HG02970 (cell line): ENCODE measurements around the gene PTPRU.

Source experiments
- ATAC-seq: cut with Tn5 transposase; IDR thresholded peaks from one replicate; pipeline ENCODE4 v1.9.1; 2021; ENCODE audit warnings: mild to moderate bottlenecking, moderate library complexity, moderate number of reproducible peaks; ENCODE audit not compliant: unreplicated experiment, low FRiP score

Gene PTPRU

DNA sequence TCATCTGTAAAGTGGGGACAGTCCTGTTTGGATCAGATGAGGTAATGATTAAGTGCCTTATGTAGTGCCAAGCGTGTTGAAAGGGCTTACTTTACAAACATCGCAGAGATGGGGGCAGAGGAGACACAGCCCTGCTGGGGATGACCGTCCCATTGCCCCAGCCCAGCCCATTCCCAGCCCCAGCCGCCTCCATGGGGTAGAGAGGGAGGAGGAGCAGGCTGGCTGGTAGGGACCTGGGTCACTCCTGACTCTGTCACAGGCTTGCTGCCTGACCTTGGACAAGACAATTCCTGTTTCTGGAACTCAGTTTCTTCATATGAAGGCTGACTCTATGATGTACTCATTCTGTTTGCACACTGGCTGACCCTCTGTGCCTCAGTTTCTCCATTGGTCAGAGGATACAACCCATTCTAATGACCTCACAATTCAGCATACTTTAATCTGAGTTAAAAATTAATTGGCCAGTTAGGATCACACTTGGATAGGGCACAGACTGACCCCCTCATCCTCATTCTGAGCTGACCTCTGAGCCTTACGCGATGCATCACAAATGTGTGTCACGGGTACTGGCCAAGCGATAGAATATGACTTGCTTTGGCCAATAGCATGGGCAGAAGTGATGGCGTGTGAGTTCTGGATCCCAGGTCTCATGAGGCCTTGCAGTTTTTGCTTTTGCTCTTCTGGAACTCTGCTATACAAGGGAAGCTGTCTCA lies 91.1 kb downstream of the PTPRU start:
- no peak for ATAC-seq

DNA sequence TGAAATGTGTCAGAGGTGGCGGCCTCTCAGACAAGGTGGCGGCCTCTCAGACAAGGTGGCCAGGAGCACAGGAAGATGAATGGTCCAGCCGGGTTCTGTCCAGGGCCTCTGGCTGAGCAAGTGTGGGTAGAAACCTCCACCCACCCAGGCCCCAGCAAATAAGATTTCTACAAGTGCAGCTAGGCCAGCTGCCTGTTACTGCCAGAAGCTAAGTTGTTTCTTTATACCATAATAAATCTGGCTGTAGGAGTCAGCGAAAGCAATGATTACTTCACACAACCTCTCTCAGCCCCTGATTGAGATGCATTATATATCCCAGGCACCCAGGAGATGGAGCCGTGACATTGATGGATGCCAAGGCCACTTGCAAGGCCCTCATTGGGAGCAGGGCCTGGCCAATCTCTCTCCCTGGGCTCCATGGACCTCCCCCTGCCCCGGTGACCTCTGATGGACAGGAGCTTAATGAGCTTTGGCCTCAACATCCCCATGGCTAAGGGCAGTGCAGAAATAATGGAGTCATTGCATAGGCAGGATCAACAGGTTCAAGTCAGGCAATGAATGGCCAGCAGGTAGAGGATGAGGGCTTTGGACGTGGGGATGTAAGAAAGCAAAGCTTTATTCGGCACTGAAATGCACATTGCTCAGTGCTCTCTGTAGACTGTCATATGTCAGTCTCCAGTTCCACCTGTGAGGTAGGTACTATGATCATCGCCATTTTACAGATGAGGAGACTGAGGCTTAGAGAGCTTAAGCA lies 92.9 kb downstream of the PTPRU start:
- ATAC-seq = no peak

GRCh38 chr1:29330089-29330488 lies 93.8 kb downstream of the PTPRU start:
- no peak for ATAC-seq

DNA sequence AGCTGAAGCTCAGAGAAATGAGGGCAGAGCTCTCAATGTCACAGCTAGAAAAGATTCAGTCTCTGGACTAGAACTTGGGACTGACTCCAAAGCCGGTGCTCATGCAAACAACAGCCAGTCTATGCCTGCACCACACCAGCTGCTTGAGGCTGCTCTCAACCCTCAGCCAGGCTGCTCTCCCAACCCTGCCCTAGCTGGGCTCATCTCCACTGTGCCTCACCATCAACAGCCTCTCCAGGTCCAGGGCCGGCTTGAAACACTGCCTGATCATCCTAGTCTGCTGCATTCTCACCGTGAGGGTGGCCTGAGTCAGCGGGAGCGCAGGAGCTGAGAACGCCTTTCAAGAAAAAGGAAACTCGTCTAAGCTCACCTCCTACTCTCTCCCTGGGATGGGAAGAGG lies 94.5 kb downstream of the PTPRU start:
- no peak for ATAC-seq

DNA sequence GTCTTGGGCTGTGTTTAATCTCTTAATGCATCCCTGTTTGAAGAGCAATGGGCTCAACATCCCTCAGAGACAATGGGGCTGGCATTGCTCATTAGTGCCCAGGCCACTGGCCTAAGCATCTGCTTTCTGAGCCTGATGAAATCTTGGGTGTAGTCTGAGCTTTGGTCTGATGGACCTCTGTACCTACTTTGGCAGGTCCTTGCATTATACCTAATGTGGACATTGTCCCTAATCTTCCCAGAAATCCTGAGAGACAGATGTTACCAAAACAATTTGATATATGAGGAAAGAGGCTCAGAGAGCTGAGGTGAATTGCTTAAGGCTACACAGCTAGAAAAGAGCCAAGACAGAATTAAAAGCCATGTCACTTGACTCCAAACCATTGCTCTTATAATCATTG lies 95.0 kb downstream of the PTPRU start:
- no peak for ATAC-seq

DNA sequence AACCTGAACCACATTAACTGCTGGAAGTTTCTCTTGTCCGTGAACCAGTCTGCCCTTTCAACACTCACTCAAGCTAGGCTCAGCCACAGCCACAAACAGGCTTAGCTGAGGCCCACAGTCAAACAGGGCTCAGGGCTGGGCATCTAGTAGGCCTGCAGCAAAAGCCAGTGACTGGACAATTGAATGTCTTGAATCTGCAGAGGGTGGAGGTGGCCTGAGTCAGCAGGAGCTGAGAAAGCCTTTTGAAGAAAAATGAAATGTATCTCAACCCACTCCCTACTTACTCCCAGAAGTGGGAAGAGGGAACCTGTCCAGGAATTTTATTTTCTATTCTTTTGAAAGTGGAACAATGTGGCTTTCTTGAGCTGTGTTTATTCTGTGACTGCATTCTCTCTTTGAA lies 95.4 kb downstream of the PTPRU start:
- no peak for ATAC-seq

- no peak for ATAC-seq
These were observed 95.9 kb downstream of the PTPRU start for GRCh38 chr1:29332204-29332603.

DNA sequence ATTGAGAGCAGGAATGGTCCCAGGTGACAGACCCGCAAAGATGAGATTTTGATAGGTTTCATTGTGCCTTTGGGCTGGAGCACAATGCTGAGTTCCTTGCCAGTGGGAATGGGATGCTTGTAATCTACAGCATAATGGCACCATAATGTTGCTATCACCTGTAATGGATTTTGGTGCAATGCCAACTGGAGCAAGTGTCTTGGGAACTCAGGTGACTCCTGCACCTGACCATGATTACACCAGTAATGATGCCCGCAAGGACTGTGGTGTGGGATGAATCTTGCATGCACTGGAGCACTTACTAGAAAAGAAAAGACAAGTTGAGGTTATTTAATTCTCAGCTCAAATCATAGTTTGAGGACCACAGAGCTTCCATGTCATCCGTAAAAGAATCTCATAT lies 96.7 kb downstream of the PTPRU start:
- no peak for ATAC-seq

DNA sequence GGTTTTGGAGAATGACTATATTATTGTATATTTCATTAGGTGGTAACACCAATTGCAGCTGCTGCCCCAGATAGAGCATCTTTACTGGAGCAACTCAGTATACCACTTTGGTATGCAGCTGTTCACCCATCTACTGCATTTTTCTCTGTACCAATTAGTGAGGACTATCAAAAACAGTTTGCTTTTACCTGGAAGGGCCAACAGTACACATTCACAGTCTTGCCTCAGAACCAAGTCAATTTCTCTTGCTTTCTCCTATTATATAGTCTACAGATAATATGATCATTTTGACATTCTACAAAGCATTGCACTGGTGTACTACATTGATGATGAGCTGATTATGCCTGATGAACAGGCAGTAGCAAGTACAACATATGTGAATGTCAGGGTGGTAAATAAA lies 99.3 kb downstream of the PTPRU start:
- ATAC-seq = no peak

GRCh38 chr1:29338908-29339575 lies 102.7 kb downstream of the PTPRU start:
- no peak for ATAC-seq

DNA sequence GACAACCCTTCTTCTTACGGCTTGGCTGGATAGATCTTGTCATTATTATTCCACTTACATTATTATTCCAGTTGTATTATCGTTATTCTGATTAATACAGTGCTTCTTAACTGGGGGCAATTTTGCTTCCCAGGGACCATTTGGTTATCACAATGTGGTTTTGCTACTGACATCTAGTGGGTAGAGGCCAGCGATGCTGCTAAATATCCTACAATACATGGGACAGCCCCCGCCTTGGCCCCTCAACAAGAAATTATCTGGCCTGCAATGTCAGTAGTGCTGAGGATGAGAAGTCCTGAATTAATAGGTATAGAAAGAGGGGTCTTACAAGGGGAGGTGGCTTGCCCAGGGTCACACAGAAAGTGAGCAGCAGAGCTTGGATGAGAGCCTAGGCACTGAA lies 105.6 kb downstream of the PTPRU start:
- ATAC-seq = no peak

DNA sequence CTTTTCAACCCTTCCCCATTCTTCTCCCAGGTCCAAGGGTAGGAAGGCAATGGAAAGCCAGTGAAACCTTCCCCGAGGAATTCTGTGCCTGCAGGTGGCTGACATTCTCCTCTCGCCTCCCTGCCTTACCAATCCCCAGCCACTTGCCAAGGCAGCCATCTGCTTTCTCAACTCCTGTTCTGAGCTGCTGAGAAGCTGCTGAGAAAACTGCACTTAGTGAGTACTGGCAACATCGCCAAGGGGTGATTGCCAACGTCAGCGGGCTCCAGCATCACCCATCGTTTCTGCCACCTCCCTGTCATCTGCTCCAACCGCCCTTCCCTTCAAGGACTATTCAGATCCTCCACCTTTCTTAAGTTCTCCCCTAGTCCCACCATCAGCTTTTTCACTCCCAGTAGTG lies 106.0 kb downstream of the PTPRU start:
- ATAC-seq = no peak

GRCh38 chr1:29342983-29343382 lies 106.7 kb downstream of the PTPRU start:
- no peak for ATAC-seq

DNA sequence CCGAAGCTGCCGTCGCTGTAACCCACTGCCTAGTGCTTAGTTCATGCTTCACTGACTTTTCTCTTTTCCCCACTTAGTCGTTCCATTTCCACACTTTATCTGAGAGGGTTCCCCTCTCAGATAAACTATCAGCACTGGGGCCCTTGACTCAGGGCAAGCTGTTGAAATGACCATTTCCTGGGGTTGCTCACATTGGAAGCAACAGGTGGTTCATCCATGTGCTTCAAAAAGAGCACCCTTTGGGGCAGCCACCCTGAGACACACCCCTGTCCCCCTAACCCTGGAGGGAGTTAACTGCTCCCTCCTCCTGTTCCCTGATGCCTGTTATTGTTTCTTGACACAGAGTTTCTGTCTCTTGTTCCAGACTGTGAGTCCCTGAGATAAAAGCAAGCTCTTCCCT lies 107.2 kb downstream of the PTPRU start:
- no peak for ATAC-seq

GRCh38 chr1:29343908-29344307 lies 107.6 kb downstream of the PTPRU start:
- ATAC-seq = no peak

DNA sequence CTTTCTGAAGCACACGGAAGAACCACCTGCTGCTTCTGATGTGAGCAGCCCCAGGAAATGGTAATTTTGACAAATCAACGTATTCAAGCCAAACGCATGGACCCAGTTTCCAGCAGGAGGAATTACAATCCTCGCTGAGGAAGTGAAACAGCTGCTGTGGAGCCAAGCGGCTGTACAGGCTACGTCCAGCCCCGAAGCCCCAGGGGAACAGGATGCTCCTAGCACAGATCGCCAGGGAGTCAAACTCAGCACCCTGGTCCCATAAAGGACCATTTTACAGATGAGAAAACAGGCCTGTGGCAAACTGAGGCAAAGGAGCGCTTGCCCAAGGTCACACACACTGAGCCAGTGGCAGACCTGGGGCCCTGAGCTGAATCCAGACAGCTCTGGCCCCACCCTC lies 108.0 kb downstream of the PTPRU start:
- no peak for ATAC-seq

DNA sequence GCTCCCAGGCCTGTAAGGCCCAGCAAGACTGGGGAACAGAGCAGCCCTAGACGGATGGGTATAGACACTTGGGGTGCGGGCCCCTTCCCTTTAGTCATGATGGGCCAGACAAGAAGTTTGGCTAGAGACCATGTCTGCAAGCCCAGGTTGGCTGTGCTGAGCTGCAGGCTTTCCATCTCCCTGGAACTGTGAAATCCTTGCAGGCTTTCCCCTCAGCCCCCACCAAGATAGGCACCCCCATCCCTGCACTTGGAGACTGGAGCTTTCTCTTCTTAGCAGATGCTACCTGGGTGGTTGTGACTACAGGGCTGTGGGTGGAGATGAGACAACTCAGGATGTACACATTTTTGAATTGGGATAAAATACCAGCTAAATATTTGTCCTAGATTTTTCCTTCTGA lies 110.3 kb downstream of the PTPRU start:
- ATAC-seq = no peak

DNA sequence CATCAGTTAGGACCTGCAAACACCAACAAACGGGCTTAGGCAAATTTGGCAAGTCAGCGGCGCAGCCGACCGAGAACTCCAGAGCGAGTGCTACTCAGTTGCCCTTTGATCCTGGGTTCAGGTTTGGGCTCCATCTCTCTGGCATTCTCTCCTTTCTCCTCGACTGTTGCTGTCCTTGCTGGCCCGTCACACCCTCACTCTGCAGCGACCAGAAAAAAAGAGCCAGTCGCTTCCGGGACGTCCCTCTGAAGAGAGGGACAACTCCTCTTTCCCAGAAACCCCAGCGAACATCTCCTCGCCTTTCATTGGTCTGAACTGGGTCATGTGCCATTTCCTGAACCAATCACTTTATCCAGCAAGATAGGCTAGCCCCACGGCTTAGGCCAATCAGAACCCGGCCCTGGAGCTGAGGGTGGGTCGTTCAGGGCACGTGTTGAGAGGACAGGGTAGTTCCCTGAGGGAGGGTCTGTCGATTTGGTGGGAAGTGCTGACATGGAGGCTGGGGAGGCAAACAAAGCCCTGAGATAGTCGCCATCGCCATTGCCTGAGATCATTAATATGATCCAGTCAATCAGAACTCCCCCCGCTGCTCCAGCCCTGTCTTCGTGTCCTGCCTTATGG lies 113.7 kb downstream of the PTPRU start:
- ATAC-seq = no peak

DNA sequence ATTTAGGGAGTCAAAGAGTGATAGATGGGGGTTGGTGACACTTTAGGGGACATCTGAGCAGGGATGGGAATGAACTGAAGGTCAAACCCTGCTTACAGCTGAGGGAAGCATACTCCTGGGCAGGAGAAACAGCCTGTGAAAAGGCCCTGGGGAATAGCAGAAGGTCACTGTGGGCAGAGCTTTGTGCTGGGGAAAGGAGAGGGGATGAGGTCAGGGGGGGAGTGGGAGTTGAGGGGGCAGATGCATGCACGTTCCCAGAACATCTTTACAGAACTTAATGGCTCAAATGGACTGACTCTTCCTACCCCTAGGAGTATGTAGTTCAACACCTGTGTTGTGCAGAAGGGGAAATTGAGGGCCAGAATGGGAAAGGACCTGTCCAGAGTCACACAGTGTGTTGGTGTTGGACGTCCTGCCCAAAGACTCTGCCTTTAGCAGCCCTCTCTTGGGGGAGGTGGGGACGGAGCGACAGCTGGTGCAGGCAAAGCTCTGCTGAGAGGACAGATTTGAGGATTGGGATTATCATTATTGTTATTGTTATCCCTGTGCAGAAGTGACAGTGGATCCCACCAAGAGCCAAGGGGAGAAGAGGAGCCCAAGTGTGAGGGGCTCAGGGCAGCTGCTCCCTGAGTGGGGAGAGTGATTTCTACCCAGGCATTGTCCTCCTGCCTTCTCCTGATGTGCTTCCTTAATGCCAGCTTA lies 116.5 kb downstream of the PTPRU start:
- no peak for ATAC-seq

DNA sequence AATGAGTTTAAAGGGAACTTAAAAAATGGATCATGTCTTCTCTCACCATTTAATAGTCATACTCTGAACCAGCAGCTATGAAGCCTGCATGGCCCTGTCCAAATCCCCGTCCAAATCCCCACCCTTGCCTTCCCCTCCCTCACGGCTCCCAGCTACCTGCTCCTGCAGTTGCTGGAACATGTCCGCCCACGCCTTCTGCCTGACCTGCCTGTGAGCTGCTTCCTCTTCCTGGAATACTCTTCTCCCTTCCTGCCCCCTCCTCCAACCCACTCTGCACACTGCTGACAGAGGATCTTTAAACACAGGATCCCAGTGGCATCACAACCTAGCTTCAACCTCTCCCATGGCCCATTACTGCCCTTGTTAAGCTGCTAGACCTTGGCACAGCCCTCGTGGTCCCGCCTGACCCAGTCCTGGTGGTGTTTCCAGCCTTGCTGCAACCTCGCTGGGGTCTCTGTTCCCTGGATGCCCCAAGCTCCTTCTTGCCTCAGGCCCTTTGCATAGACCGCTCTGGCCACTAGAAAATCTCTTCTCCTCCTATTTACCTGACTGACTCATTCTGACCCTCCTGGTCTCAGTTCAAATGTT lies 118.3 kb downstream of the PTPRU start:
- ATAC-seq = no peak
